ENCODE data around the gene HS3ST4.

Gene HS3ST4

GRCh38 chr16:25691519-25692091, at the start of gene HS3ST4:
Gene HS3ST4 (plus strand): TSS chr16:25691959.
- peak; percentile 12 for DNase-seq

DNA sequence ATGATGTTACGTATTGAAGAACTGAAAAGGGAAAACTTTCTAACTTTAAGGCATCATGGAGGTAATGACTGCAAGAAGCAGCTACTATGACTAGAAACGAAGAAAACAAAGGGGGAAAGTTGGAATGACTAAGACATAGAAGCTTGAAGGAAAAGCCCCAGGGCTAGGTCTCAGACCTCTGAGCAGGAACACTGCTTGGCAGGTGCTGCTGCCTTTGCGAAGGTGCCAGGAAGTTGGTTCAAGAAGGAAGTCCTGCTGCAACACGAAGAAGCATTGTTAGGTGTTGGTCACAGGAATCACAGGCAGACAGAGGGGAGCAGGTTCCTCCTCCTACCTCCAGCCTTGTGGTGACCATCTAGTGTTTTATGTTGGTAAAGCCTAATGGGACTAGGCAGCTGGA, 48.1 kb upstream of the HS3ST4 start:
- DNase-seq = no peak

- DNase-seq = no peak
These were observed 35.1 kb upstream of the HS3ST4 start for GRCh38 chr16:25656639-25657038.

DNA sequence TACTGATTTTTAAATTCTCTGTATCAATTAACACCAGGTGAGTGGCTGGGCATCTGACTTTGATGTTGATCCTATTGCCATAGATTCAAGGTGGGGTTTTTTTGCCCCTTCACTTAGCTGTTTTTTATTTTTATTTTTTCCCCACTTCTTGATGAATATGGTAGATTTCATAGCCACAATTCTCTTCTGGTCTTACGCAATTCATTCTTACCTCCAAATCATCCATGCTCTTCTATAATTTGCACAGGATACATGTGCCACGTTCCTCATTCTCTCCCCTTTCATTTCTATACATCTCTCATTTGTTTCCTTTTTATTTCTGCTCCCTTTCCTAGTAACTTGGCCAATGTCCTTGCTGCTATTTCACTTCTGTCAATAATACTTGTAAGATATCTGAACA, 14.9 kb upstream of the HS3ST4 start:
- DNase-seq = no peak

- no peak for DNase-seq
These were observed 12.2 kb upstream of the HS3ST4 start for GRCh38 chr16:25679511-25679910.

- no peak for DNase-seq
These were observed 2.5 kb upstream of the HS3ST4 start for GRCh38 chr16:25689137-25689836.

DNA sequence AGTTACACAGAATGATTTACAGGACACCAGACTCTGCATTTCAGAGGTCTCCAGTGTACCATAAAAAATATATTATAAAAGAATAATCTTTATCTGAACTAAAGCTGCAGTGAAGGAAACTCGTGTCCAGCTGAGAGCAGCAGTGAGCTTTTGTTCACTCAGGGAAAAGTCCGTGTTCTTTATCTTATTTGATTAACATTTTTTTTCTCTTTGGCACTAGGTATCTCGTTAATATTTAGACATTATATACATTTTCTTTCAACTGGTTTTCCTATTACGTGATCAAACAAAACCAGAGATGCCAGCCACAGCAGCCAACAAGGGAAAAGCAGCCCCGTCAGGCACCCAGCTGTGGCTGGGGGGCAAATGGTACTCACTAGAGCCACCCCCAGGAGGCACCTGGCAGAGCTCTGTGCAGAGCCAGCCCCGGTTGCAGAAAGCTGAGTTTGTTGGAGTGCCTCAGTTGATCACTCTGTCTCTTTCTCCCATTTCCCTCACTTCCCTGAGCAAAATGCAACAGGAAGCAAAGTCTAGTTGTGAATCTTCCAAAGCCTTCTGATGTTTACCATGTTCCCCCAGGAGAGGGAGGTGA, 1.1 kb upstream of the HS3ST4 start:
- no peak for DNase-seq

DNA sequence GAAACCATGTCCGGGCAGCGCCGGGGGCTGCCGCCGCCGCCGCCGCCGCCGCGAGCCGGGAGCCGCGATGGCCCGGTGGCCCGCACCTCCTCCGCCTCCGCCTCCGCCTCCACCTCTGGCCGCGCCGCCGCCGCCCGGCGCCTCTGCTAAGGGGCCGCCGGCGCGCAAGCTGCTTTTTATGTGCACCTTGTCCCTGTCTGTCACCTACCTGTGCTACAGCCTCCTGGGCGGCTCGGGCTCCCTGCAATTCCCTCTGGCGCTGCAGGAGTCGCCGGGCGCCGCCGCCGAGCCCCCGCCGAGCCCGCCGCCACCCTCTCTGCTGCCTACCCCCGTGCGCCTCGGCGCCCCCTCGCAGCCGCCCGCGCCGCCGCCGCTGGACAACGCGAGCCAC, 587 bp downstream of the HS3ST4 start:
- DNase-seq = peak; percentile 9

GRCh38 chr16:25692742-25693508, 1.2 kb downstream of the HS3ST4 start:
- no peak for DNase-seq

DNA sequence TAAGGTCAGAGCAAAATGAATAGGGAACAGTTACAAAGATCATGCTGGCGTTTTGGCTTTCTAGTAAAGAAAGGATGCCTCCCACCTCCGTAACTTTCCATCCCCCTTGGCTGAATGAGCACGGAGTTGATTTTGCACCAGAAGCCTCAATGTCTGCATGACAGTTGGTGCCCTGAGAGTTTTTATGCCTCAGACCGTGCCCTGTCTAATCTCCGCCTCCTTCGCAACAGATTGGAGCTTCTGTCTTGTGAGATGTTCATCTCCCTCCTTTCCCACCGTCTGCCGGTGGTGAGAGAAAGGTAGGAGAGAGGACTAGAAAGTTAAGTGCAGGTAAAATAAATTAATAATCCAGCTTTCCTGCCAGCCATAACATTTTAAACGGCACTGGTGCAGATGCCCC, 1.9 kb downstream of the HS3ST4 start:
- DNase-seq = no peak

GRCh38 chr16:25699069-25699468, 7.3 kb downstream of the HS3ST4 start:
- DNase-seq = no peak

DNA sequence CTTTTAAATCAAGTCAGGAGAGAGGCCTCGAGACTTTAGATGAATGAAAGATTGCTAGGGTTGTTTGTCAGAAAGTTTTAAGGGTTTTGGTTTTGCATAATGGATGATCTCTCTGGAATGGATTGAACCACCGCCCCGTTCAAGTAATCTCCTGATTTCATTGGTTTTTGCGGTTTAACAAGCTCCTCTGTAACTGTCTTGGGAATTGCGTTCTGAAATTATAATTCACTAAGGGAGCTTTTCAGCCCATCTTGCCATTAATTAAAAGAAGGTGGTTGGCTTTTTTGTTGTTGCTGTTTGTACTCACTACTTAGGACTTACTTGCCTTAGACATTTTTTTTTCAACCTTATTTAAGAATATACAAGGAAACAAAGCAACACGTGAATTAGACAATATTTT, 8.8 kb downstream of the HS3ST4 start:
- no peak for DNase-seq

- DNase-seq = no peak
These were observed 15.8 kb downstream of the HS3ST4 start for GRCh38 chr16:25707553-25707952.

- peak; percentile 62 for DNase-seq
These were observed 16.3 kb downstream of the HS3ST4 start for GRCh38 chr16:25707982-25708583.

- no peak for DNase-seq
These were observed 17.5 kb downstream of the HS3ST4 start for GRCh38 chr16:25709213-25709612.

DNA sequence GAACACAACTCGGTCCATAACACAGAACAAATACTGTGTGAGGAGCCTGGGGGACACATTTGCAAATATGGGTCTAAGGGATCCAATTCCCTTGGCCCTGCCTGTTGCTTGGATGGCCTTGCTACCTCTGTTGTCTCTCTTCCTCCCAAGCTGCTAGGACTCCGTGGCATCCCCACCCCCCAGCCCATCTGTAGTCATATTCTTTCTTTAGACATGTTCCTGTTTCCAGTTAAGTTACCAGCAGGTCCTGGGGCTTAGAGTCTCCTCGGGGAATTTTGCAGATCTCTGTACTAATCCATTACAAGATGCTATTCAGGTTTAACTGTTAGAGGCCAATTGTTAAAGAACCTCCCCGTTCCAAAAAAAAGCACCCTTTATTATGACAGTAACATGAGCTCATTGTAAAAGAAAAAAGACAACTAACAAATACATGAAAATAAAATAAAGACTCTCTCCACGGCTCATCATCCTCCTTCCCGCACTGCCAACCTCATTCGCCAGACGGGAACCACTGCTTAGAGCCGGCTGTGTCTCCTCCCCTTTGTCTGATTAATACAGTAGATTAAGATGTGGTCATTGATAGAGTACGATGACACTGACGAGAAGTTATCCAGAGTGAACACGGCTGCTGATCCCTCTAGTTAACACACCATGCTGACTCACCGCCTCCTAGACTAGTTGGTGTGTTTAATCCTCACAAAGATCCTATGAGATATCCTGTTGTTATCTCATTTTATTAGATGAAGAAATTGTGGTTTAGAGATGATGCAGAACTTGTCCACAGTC, 22.2 kb downstream of the HS3ST4 start:
- DNase-seq = no peak

GRCh38 chr16:25716186-25716585, 24.4 kb downstream of the HS3ST4 start:
- DNase-seq = peak; percentile 9

GRCh38 chr16:25721439-25721838, 29.7 kb downstream of the HS3ST4 start:
- no peak for DNase-seq

DNA sequence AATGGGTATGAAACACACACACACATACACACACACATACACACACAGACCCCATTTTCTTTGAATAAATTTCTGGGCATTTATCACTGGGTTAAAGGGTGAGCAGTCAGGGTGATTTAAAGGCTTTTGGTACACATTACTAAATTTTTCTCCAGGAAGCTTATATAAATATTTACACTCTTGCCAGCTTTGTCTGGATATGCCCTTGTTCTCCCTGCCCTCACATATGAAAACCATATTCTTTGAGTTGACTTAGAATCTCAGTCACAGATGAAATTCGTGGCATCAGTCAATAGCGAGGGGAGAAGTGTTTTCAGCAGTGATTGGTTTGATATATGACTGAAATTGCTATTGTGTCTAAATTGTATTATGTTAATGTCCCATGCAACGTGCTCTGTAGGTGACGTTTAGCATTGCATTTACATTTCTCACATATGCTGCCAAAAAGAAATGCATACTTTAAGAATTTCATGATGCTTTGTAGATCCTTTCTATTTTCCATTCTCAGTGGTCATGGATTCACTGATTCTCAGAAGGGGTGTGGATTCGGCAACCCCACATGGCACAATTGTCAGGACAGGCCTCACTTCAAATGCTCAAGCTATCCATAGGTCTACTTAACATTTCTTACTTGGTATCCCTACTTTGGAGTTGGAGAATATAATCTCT, 34.8 kb downstream of the HS3ST4 start:
- DNase-seq = no peak

DNA sequence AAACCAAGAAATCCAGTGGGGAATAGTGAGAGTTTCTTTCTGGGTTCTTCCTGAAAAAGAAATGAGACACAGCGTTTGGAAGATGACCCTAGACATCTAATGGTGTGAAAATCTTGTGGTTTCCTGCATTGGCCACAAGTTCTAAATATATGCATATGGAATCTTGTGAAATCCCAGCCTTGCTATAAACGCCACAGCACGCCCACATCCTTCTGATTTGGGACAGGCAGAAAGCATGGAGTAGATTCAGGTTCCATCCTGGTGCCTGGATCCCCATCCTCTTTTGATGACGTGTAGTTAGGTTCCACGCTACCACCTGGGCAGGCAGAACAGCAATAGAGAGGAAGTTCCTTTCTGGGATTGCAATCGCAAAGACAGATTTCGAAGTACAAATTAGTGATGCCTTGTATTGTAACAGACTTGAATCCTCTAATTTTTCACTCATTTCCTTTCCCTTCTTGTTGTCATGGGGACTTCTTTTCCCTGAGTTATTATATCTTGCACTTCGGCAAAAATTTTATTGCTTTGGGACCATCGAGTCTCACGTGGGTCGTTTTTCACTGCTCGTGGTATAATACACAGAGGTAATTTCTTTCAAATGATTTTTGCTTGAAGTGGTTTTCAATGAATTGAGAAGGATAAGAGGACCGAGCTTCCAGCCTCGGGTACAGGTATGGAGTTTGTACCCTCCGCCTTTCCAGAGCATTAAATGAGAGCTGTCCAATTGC, 37.6 kb downstream of the HS3ST4 start:
- no peak for DNase-seq

DNA sequence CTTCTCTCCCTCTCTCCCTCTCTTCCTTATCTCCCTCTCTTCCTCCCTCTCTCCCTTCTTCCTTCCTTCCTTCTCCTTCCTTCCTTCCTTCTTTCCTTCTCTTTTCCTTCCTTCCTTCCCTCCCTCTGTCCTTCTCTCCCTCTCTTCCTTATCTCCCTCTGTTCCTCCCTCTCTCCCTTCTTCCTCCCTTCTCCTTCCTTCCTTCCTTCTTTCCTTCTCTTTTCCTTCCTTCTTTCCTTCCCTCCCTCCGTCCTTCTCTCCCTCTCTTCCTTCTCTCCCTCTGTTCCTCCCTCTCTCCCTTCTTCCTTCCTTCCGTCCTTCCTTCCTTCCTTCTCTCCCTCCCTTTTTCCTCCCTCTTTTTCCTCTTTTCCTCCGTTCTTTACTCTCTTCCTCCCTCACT, 38.6 kb downstream of the HS3ST4 start:
- no peak for DNase-seq
